AG09319 (cell line): ENCODE measurements around the gene EGR2.

Source experiments
- DNase-seq: peaks from one replicate; pipeline ENCODE4 v3.0.0-alpha.2; 2010; ENCODE audit warnings: low read depth; ENCODE audit errors: extremely low read depth
- CTCF ChIP-seq: IDR thresholded peaks from 2 replicates; pipeline ENCODE4 v1.5.1; 2011; ENCODE audit warnings: low read depth, mild to moderate bottlenecking, inconsistent platforms, low read length, moderate library complexity

Gene EGR2

GRCh38 chr10:62852961-62853702, 37.0 kb upstream of the EGR2 start:
- no peak for DNase-seq
- TF ChIP-seq CTCF = no peak

- DNase-seq = no peak
- TF ChIP-seq CTCF = peak; percentile 11
Measured at GRCh38 chr10:62851442-62851841, 35.3 kb upstream of the EGR2 start.

GRCh38 chr10:62850646-62851045, 34.5 kb upstream of the EGR2 start:
- no peak for DNase-seq
- TF ChIP-seq CTCF = no peak

GRCh38 chr10:62847433-62847832, 31.3 kb upstream of the EGR2 start:
- no peak for DNase-seq
- no peak for TF ChIP-seq CTCF

GRCh38 chr10:62844280-62845011, 28.3 kb upstream of the EGR2 start:
- TF ChIP-seq CTCF = no peak
- DNase-seq = no peak

- no peak for TF ChIP-seq CTCF
- DNase-seq = no peak
Measured at GRCh38 chr10:62843600-62843999, 27.4 kb upstream of the EGR2 start.

- no peak for TF ChIP-seq CTCF
- no peak for DNase-seq
Measured at GRCh38 chr10:62842983-62843382, 26.8 kb upstream of the EGR2 start.
